NK-92 treated with Interleukin-12 subunit alpha and Interleukin-12 subunit beta, amount 100 ng/mL, for 24 hours (cell line): ENCODE data around the gene CASQ2.

Experiments
- DNase-seq: peaks from one replicate; lab custom pipeline; 2025; lab: John Stamatoyannopoulos, UW

CASQ2 gene

DNA sequence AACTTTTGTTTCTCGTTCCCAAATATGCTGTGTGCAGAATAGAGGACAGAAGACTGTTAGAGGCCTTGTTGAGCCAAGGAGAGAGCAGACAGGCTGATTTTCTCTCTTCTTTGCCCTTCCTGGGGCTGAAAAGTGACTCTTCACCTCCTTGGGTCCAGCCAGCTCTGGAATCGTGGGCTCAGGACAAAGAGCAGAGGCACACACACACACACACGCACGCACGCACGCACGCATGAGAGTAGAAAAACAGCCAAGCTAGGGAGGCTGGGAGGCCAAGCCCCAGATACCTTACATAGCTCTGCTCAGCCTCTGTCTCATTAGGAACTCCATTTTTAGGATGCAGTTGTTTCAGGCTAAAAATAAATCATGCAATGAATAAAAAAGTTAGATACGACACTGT is at the start of gene CASQ2:
Gene CASQ2, minus strand, starts transcription at position 166 of the 400 bp plus-strand sequence. CDS start 173 bp downstream, outside the sequence.
- DNase-seq: no peak

DNA sequence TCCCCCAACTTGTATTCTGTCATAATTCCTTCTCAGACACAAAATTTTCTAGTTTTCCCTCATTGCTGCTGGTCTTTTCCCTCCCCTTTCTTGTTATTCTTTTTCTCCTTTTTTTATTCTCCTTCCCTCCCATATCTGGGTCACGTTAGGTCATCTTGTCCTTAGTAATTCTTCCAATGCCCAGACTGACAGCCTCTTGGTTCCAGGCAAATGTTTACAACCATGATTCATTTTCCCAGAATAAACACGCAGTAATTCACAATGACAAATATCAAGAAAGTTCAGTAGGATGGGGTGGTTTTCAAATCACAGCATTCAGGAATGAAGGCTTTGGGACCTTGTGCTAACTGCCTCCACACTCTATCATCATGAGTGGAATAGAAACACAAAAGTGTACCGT is 47.2 kb upstream of the CASQ2 start:
- no peak for DNase-seq

DNA sequence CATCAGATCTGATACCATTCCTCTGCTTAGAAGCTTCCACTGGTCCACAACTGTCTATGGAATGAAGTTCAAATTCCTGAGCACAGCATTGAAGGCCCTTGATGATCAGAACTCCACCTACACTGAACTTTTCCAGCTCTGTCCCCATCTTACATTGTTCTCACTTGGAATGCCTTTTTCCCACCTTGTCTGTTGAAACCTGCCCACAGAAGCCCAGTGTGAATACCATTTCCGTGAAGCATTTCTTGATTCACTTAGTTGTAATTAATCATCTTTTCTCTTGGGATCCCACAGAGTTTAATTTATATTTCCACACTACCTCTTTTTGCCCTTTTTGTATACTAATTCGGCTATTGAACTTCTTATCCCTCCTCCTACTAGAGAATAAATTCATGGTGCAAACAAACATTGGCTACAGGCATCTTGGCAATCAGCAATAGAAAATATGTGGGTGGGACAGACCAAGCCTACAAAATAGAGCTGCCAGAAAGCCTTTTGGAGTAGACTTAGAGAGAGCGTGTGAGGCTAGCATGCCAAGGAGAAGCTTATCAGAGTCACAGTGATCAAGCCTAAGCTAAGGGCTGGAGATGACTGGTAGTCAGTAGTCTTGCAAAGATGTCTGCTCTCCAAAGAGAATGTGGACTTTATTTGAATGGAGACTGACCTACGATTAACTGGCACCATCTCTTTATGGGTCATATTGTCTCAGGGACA is 46.3 kb upstream of the CASQ2 start:
- DNase-seq: no peak

DNA sequence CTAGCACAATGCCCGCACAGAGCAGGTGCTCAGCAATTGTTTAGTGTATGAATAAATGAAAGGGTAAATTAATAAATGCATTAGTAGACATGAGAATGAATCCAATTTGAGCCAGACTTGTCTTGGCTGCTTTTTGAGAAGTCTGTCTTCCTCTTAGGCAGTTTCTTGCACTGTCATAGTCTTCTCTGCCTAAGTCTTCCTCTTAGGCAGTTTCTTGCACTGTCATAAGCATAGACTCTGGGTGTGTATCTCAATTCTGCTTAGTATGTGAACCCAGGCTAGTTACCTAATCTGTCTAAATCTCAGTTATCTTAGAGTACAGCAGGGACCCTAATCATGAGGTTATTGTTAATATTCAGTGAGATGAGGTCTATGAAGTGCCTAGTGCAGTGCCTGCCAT is 45.2 kb upstream of the CASQ2 start:
- no peak for DNase-seq

DNA sequence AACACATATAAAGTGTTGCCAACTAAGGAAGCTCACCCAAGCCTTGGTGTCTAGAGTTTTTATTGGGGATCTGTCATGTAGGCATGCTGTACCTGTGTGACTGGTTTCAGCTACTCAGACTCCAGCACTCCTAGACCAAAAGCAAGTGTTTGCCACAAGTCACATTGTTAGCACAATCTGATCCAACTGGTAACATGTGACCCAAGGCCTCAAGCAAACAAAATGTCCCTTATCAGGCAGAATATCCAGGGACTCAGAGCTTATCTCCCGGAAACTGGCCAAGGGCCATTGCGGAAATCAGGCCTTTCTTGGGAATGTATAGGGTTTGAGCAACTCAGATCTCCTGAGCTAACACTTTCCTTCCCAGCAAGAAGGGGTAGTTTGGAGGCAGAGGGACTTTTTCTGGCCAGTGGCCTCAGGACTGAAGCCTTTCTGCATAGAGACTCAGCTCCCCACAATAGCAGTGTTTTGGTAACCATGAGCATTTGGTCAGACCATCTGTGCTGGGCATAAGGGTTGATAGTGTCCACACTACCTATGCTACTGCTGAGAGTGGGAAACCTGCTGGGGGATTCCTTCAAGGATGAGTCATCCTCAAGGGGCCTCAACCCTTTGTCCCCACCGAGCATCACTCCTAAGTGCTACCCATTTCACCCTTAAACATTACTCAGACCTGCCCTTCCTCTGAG is 42.8 kb upstream of the CASQ2 start:
- DNase-seq: no peak

DNA sequence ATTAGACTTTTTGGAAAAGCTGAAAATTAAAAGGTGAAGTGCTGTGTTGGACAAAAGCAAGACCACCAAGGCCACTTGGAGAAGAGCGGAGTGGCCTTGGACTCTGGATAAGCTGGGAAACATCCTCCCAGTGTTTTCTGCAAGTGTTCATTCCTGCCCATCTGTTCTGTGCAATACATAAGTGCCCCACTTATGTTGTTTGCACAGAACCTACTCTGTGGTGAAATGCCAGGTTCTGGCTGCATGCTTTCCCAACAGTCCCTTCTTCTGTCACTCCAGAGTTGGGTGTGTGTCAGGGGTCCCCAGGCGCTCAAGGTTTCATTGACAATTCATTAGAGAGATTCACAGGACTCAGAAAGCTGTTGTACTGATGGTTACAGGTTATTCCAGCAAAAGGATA is 42.1 kb upstream of the CASQ2 start:
- DNase-seq: no peak

DNA sequence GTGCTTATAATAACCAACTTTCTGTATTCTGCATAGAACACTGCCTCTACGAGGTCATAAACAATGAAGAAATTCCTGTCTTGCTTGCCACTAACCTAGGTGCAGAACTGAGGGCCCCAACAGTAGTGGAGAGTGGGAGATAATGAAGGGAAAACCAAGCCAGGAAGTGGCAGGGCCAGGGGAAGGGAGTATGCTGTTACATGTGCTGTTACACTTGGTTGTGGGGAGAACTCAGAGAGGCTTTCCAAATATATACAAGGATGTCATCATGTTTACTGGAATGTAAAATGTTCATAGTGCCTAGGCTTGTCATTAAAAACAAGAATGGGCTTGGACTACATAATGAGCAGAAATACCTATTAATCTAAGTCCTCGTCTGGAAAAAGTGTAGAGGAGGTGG is 41.3 kb upstream of the CASQ2 start:
- no peak for DNase-seq

DNA sequence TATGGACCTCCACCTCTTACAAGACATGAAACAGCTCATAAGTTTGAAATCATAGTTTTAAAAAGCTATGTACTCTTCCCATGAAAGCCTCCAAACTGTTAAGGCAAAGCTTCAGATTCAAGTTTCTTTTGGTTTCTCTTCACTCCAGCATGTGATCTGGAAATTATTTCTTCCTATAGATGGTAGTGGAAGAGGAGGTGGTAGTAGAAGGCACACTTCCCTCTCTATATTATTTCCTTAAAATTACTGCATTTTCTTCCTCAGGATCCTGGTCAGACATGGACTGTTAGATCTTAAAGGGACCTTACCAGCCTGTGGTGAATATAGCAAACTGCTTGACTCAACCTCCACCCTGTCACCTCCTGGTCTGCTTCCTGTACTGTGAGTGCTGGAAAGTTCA is 40.6 kb upstream of the CASQ2 start:
- no peak for DNase-seq

DNA sequence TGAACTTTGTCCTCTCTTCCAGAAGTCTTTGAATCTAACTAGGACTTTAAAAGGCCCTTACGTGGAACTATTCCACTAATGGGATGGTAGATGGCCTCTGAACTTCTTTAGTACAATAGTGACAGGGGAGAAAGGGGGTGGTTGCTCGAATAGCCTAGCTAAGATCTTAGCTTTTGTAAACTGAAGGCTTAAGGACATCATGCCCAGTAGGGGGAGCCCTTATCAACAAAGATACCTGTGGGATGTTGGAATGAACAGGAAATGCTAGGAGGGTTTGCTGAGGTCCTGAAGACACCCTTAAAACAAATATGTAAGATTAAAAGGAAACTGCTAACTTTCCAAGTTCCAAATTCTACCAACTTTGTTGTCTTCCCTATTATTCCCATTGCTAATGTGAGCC is 39.2 kb upstream of the CASQ2 start:
- no peak for DNase-seq

DNA sequence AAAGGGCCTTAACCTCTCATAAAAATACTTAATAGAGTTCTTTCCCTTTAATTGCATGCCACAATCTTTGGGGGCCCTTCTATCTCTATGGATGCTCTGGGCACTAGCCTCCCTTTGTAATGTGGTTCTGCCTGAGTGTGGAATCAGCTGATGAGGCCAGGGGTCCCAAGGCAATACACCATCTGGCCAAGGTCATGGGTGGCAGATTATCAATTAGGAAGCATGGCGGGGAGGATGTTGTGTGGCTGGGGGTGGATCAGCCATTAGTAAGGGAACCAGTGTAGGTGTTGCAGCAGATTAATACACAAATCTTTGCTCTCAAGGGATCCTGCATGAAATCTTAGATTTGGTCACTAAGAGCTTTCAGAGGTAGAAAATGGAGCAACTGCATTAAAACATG is 37.1 kb upstream of the CASQ2 start:
- DNase-seq: no peak

DNA sequence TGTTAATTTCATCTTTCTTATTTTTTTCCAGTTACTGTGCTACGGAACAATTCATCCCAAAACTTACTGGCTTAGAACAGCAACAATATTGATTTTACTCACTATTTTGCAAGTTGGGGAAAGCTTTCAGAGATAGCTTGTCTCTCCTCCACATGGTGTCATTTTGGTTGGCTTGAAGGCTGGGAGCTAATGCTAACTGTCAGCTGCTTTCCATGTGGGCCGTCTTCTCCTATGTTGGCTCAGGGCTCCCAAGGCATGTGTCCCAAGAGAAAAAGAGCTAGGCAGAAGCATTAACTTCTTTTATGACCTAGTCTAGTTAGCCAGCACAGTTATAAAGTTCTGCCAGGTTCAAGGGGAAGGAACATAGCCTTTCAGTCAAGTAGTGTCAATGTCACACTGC is 33.9 kb upstream of the CASQ2 start:
- DNase-seq: no peak

DNA sequence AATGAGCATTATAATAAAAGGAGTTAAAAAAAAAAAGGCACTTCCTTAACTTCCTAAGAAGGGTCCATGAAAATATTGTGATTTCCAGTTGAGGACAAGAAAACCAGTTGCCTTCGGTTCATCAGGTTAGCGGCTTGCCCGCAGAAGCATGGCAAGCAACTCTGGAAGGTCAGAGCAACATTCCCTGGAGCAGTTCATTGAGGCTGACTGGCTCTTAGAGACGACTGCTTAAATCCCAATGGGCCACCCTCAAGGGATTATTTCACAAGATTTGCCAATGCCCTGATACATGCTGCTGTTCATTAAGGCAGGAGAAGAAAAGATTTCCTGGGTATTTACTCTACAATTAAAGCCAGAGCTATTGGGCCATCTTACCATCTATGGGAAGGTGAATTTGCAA is 29.0 kb upstream of the CASQ2 start:
- no peak for DNase-seq

DNA sequence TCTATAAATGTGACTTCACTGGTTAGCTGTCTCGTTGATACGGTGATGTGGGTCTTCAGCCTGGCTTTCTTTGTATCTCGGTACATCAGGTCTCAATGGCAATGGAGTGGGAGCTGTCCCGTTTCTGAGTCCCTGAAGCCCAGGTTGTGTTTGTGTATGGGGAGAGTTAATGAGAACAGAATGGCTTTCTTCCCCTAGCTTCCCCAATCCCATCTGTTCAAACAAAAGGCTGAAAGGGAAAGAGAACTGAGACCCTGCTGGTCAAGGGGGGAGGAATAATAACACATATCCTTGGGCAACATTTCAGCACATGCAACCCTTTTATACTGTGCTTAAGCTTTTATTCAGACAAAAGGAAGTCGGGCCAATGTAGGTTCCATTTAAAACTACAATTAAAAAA is 28.4 kb upstream of the CASQ2 start:
- DNase-seq: no peak

DNA sequence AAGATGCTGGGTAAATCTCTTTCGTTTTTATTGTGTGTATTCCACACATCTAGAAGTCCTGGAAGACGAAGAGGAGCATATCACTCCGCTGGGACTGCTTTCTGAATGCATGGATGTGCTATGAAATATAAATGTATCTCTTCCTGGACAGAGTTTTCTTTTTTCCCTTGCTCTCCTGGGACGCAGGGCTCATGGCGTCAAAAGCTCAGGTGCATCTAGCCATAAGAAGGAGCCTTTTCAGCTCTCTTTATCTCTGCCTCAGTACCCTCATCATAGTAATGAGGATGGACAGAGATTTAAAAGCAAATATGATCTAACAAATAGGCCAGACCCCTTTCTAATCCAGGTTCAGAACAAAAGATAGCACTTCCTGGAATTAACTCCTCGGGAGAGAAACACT is 27.5 kb upstream of the CASQ2 start:
- no peak for DNase-seq

DNA sequence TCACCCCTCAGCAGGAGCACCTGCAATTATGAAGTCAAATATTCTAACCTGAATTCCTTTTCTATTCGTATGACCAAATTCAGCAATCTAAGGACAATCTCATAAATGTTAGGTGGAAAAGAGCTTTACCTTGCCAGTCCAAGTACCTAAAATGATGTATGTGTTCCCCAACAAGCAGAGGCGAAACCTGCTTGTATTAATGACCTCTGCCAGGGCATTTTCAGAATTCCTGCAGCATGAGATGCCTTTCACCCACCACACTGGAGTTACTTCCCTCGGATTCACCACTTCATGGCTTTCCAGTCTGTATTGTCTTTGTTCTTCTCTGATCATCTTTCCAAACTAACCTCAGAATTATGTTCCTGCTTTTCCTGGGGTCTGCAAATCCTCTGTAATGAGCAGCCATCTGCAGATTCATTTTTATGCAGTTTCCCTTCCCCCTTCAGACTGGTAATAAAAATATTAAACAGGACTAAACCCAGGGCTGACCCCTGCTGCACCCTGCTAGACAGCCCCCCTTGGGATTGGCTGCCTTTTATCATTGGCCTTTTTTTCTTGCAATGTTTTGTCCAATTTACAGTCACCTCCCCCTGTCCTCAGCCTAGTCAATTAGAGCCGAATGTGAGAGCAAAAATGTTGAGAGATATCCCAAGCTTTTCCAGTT is 26.6 kb upstream of the CASQ2 start:
- DNase-seq: no peak

DNA sequence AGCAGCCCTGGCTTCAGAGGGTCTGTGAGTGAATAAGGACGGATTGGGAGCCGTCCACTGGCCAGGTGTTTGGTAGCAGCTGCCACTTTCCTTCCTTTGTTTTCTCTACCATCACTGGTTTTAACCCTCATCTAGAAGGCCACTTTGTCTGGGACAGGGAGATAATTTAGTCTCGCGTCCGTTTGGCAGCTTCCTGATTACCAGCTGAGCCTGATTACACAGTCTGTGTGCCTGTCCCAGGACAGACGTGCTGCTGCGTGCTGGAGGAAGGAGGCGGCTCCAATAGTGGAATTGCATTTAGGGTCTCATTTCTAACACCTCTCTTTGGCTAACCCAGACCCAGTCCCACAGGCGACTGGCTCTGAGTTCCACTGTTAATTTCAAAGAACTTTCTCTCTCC is 24.6 kb upstream of the CASQ2 start:
- DNase-seq: no peak

DNA sequence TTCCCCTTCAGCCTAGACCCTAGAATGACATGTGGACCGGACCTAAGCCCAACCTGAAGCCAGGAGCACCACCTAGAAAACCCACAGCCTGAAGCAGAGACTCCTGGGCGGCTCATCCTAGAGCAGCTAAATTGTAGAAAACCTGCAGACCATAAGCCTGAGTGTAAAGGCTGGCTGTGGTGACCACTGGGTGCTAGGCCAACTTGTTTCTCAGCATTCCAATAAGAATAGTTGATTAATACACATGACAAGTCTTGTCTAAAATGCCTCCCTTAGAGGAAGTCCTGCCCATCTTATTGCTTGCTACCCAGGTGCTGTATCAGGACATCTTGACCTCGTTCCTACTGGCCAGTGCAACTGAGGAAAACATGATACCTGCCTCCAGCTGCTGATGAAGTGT is 23.3 kb upstream of the CASQ2 start:
- no peak for DNase-seq

DNA sequence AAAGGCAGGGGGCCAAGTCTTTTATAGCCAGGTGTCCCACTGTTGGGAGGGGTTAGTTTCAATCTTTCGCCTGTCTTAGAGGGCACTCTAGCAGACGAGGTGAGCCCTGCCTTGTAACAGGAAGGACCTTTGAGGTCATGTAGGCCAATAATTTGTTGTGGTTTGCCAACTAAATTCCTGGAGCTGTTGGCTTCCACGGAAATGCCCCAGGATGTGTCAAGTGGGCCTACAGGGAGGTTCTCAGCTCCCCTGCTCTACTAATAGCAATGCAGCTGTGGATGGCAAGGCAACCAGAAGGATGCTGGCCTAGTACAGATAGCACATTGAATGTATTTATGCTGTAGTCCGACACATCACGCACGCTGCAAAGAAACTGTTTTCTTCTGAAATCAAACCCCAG is 22.3 kb upstream of the CASQ2 start:
- DNase-seq: no peak

DNA sequence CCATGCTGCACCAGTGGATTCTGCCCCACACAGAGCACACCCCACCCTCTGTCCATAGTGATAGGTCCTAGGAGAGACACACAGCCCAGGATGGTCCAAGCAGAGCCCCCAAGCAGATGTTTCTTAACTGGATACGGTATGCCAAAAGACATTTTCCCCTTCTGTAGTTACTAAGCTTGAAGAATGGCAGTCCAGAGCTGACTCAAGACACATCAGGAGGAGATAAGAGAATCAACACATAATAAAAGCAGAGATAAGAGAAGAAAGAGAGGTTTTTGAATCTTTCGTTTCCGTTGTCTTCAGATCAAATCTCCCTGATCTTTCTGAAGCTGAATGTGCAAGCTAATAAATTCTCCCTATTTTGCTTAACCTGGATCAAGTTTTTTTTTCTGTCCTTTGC is 21.8 kb upstream of the CASQ2 start:
- no peak for DNase-seq

DNA sequence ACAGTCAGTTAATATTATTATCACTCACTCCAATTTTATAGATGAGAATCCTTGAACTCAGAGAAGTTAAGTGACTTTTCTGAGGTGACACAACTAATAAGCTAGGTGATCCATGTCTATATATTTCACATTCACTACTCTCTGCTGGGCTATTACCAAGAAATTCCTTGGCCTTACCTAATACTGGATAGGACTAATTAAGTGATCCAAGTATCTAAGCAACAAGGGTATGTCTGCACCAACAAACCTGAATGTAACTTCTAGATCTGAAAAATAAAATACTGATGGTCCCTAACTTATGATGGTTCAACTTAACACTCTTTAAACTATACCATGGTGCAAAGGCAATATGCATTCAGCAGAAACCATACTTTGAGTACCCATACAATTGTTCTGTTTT is 14.8 kb upstream of the CASQ2 start:
- DNase-seq: no peak

DNA sequence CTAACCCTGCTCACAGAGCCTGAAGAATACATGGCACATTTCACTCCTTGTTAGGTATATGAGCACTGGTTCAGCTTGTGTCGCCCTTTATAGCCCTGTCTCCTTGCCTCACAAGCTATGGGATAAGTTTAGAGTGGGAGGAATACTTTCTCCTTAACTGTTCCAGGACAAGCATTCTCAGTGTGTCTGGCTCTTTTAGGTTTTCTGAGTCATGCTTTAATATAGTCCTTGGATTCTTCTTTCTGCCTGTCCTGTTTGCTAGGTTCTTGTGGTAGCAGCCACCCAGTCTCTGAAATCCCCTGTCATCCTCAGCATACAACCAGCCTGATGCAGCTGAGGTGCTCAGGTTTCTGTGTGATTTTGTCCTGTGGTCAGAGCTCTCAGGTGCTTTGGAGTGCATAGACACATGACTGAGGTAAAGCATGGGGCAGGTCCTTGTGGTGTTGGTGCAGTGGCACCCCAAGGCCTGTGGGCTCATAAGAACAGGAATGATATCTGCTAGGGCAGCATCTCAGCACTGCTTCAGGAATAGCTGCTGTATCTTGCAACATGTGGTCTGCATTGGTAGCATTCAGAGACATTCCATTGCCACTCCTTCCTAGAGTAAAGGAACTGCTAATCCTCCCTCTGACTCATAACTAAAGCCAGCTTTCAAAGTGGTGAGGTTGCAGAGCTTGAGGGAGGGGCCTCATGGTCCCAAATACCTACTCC is 14.2 kb upstream of the CASQ2 start:
- no peak for DNase-seq

DNA sequence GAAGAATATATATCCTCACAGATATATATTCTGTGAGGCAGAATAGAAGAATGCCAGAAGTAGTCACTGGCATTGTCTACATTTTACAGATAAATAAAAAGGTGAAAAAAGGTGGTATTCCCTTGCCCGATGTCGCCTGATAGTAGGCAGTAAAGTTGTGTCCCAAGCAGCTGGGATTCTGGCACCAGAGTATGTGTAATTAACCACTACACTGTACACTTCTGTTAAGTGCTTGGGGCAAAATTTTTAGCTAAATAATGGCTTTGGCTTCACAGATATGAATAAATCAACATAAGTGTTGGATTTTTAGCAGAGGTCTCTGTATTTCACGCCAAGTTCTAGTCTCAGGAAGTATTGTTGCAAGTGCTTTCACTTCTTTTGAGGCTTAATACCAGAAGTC is 13.3 kb upstream of the CASQ2 start:
- DNase-seq: no peak

DNA sequence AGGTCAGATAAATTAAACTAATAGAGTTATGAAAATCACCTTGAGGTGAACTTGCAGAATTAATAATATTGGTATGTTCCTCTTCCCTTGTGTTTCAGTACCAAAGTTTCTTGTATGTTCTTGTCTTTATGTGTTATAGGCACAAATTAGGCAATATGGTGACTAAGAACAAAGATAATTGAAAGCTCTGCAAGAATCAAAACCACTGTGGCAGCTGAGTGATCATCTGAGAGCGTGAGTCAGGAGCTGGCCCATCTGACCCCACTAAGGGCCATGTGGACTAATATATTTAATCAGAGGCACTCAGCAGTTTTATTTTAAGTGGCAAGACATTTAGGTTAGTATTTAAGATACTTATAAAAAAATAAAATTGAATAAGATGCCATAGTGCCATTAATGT is 12.8 kb upstream of the CASQ2 start:
- DNase-seq: no peak
